ENCODE data around the gene MOG. TPM values are rescaled to one million over a fixed set of nuclear protein-coding genes. Genes with fewer than 3 reads are reported as not detected.

MOG gene
- total RNA-seq, 1 experiment from 2014 or later = not detected

DNA sequence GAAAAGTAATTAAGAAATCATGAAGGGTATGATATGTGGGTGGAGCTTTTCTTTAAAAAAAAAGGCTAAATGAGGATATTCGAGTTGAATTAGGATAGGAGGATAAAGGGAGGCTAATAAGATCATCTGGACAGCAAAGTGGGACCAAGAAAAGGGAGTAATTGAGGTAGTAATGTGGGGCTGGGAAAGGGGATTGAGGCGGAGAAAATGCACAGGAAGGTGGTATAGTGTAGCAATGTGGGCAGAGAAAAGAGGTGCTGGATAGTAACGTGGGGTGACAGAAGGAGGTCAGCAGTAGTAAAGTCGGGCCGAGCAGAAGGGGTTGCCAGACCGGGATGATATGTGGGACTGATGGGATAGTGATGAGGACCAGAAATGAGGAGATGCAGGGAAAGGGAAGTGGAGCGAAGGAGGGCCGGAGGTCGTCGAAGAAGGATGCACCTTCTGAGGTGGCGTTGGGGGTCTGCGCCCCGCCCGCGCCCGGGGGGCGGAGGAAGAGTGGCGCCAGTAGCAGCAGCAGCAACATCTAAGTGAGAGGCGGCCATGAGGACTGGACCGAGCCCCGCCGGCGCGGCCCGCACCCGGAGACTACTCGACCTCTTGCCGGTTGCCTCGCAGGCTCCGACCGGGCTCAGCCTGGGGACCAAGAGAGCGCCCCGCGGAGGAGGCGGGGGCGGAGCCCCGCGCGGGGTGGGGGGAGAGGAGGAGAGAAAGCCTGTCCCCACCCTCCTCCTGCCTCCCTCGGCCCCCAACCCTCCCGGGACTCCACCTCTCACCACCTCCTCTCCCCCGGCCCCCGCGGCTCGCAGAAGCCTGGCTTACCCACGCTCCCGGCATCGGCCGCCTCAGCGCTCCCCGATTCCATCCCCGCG is 24.8 kb upstream of the MOG start:
- no peaks in the 10 kb centered on the region for H3K36me3 ChIP-seq (ENCODE audit: insufficient read depth, low read length)
- DNase-seq = peak; percentile 63
- H3K79me2 ChIP-seq (ENCODE audit: low read length) = no peaks in the 10 kb centered on the region
- H3K9me2 ChIP-seq (replicated peaks; ENCODE audit: insufficient read depth, low read length) = no peaks in the 10 kb centered on the region
- H3K27ac ChIP-seq (ENCODE audit: low read length) = no peak overlapping the region
- no peaks in the 10 kb centered on the region; the same call in 1 of the 2 replicates for H3K27me3 ChIP-seq (ENCODE audit: low read length)
- H3K4me3 ChIP-seq (ENCODE audit: low read length) = peak overlapping the region; percentile 71
- H3K9ac ChIP-seq (ENCODE audit: low read length) = peak overlapping the region; percentile 72
- no peaks in the 10 kb centered on the region for H3K9me3 ChIP-seq (ENCODE audit: low read length)
- H2AFZ ChIP-seq (ENCODE audit: low read length) = peak overlapping the region; percentile 94
- peak overlapping the region; percentile 85 for H3K4me2 ChIP-seq (ENCODE audit: low read depth, low read length, poor library complexity, severe bottlenecking)
- peaks cover 3% of the 10 kb centered on the region; the same call in 1 of the 2 replicates for H4K20me1 ChIP-seq (ENCODE audit: insufficient read depth, low read depth, low read length)
- H3K4me1 ChIP-seq (ENCODE audit: low read length) = peaks cover 39% of the 10 kb centered on the region

DNA sequence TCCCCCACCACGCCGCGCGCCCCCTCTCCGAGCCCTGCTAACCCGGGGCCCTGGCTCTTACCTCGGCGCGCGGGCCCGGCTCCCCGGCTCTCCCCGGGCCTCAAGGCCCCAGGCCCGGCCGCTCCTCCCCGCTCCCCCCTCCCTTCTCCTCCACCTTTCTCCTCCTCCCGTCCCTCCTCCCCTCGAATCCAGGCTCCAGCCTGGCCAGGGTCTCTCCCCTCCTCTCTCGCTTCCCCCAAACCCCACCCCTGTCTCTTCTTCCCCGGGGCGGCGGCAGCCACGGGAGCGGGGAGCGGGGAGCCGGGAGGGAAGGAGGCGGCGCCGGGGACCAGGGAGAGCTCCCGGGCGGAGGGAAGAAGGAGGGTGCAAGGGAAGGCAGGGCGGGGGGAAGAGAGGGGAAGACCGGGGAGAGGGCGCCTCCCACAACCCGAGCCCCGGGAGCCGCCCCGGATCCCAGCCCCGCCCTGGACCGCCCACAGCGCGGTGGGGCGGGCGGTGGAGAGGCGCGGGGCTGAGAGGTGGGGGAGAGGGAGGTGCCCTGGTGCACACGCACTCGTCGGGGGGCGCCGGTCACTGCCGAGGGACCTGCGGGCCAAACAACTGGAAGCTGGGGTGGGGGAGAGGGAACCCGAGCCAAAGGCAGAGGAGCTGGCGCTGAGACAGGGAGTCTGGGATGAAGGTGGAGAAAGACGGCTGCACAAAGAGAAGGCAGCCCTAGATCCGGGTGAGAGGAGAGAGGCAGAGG is 23.9 kb upstream of the MOG start, which contains the start of gene GABBR1:
Gene GABBR1 (minus strand): TSS at position 395 of the 745 bp plus-strand sequence. CDS start 798 bp downstream, outside the sequence.
- H3K4me3 ChIP-seq (ENCODE audit: low read length) = peak within 1 kb of the TSS; percentile 71
- no peaks in the 10 kb centered on the region for H3K79me2 ChIP-seq (ENCODE audit: low read length)
- H3K4me1 ChIP-seq (ENCODE audit: low read length) = peaks cover 39% of the 10 kb centered on the region
- no peaks in the 10 kb centered on the region for H3K9me2 ChIP-seq (replicated peaks; ENCODE audit: insufficient read depth, low read length)
- peak within 1 kb of the TSS; percentile 85 for H3K4me2 ChIP-seq (ENCODE audit: low read depth, low read length, poor library complexity, severe bottlenecking)
- peak within 1 kb of the TSS; percentile 94 for H2AFZ ChIP-seq (ENCODE audit: low read length)
- peak within 1 kb of the TSS; percentile 72 for H3K9ac ChIP-seq (ENCODE audit: low read length)
- H3K36me3 ChIP-seq (ENCODE audit: insufficient read depth, low read length) = no peaks in the 10 kb centered on the region
- no peak within 1 kb of the TSS for H3K27ac ChIP-seq (ENCODE audit: low read length)
- H3K27me3 ChIP-seq (ENCODE audit: low read length) = no peaks in the 10 kb centered on the region; the same call in 1 of the 2 replicates
- DNase-seq = peak; percentile 67
- H3K9me3 ChIP-seq (ENCODE audit: low read length) = no peaks in the 10 kb centered on the region
- H4K20me1 ChIP-seq (ENCODE audit: insufficient read depth, low read depth, low read length) = peaks cover 3% of the 10 kb centered on the region; the same call in 1 of the 2 replicates

DNA sequence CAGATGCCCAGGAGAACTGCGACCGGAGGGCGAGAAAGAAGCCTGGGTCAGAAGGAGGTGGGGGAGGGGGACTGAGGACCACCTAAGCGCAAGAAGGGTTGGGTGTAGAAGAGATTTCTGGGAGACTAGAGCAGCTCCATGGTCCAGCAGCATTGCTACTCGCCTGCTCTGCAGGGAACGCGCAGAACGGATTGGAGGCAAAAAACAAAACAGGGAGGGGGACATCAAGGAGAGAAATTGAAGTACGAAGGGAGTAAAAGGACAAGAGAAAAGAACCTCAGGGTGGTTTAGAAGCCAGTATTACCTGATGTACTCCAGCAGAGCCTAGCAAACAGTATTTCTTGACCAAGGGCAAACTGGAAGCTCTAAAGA is 23.4 kb upstream of the MOG start:
- Histone ChIP-seq H3K4me3 (ENCODE audit: low read length) (peak overlapping the region; percentile 71; the same call in 1 of the 2 replicates), H3K27ac (ENCODE audit: low read length) (no peak overlapping the region), H3K9me2 (replicated peaks; ENCODE audit: insufficient read depth, low read length) (no peaks in the 10 kb centered on the region), H4K20me1 (ENCODE audit: insufficient read depth, low read depth, low read length) (peaks cover 3% of the 10 kb centered on the region; the same call in 1 of the 2 replicates), H3K36me3 (ENCODE audit: insufficient read depth, low read length) (no peaks in the 10 kb centered on the region), H3K4me2 (ENCODE audit: low read depth, low read length, poor library complexity, severe bottlenecking) (peak overlapping the region; percentile 85), H3K9me3 (ENCODE audit: low read length) (no peaks in the 10 kb centered on the region), H3K79me2 (ENCODE audit: low read length) (no peaks in the 10 kb centered on the region), H3K4me1 (ENCODE audit: low read length) (peaks cover 34% of the 10 kb centered on the region), H2AFZ (ENCODE audit: low read length) (peak overlapping the region; percentile 74; the same call in 1 of the 2 replicates), H3K9ac (ENCODE audit: low read length) (peak overlapping the region; percentile 72; the same call in 1 of the 2 replicates), H3K27me3 (ENCODE audit: low read length) (no peaks in the 10 kb centered on the region; the same call in 1 of the 2 replicates)
- DNase-seq = no peak

- H3K9me2 ChIP-seq (replicated peaks; ENCODE audit: insufficient read depth, low read length) = no peaks in the 10 kb centered on the region
- no peaks in the 10 kb centered on the region for H3K79me2 ChIP-seq (ENCODE audit: low read length)
- no peak overlapping the region for H3K4me2 ChIP-seq (ENCODE audit: low read depth, low read length, poor library complexity, severe bottlenecking)
- H3K9me3 ChIP-seq (ENCODE audit: low read length) = no peaks in the 10 kb centered on the region
- H3K27ac ChIP-seq (ENCODE audit: low read length) = no peak overlapping the region
- DNase-seq = no peak
- H3K27me3 ChIP-seq (ENCODE audit: low read length) = no peaks in the 10 kb centered on the region
- H2AFZ ChIP-seq (ENCODE audit: low read length) = no peak overlapping the region
- H3K9ac ChIP-seq (ENCODE audit: low read length) = no peak overlapping the region
- H3K36me3 ChIP-seq (ENCODE audit: insufficient read depth, low read length) = no peaks in the 10 kb centered on the region
- no peak overlapping the region for H3K4me3 ChIP-seq (ENCODE audit: low read length)
- peaks cover 17% of the 10 kb centered on the region for H3K4me1 ChIP-seq (ENCODE audit: low read length)
- H4K20me1 ChIP-seq (ENCODE audit: insufficient read depth, low read depth, low read length) = no peaks in the 10 kb centered on the region
These were observed 19.6 kb upstream of the MOG start for GRCh38 chr6:29637247-29637646.

- Histone ChIP-seq H3K9me2 (replicated peaks; ENCODE audit: insufficient read depth, low read length) (no peaks in the 10 kb centered on the region), H3K4me1 (ENCODE audit: low read length) (no peaks in the 10 kb centered on the region; the same call in 1 of the 2 replicates), H4K20me1 (ENCODE audit: insufficient read depth, low read depth, low read length) (no peaks in the 10 kb centered on the region), H2AFZ (ENCODE audit: low read length) (no peak overlapping the region), H3K4me3 (ENCODE audit: low read length) (no peak overlapping the region), H3K4me2 (ENCODE audit: low read depth, low read length, poor library complexity, severe bottlenecking) (no peak overlapping the region), H3K79me2 (ENCODE audit: low read length) (no peaks in the 10 kb centered on the region), H3K9me3 (ENCODE audit: low read length) (no peaks in the 10 kb centered on the region), H3K27me3 (ENCODE audit: low read length) (no peaks in the 10 kb centered on the region), H3K9ac (ENCODE audit: low read length) (no peak overlapping the region), H3K27ac (ENCODE audit: low read length) (no peak overlapping the region), H3K36me3 (ENCODE audit: insufficient read depth, low read length) (no peaks in the 10 kb centered on the region)
- no peak for DNase-seq
These were observed 15.3 kb upstream of the MOG start for GRCh38 chr6:29641430-29642148.

DNA sequence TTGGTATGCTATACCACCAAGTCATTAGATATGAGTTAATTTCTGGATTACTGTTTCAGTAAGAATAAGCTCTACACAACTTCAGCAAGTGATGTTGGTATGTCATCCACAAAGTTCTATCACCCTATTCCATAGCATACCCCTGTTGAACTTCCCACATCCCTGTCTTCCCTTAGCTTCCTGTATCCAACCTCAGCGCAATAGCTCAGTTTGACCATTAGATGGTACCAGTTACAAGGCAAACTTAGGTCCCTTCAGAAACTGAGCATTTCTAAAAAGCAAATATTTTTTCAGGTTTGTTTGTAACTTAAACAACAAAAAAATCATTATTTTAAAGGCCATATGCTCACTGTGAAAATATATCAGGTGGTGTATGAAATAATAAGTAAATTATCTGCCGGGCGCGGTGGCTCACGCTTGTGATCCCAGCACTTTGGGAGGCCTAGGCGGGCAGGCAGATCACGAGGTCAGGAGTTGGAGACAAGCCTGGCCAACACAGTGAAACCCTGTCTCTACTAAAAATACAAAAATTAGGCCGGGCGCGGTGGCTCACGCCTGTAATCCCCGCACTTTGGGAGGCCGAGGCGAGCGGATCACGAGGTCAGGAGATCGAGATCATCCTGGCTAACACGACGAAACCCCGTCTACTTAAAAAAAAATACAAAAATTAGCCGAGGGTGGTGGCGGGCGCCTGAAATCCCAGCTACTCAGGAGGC is 8.8 kb upstream of the MOG start:
- H3K4me3 ChIP-seq (ENCODE audit: low read length) = no peak overlapping the region
- peaks cover 3% of the 10 kb centered on the region; the same call in 1 of the 2 replicates for H3K4me1 ChIP-seq (ENCODE audit: low read length)
- no peaks in the 10 kb centered on the region for H3K36me3 ChIP-seq (ENCODE audit: insufficient read depth, low read length)
- H3K4me2 ChIP-seq (ENCODE audit: low read depth, low read length, poor library complexity, severe bottlenecking) = no peak overlapping the region
- peak; percentile 46 for DNase-seq
- H3K27ac ChIP-seq (ENCODE audit: low read length) = no peak overlapping the region
- no peak overlapping the region for H3K9ac ChIP-seq (ENCODE audit: low read length)
- H3K79me2 ChIP-seq (ENCODE audit: low read length) = no peaks in the 10 kb centered on the region
- H4K20me1 ChIP-seq (ENCODE audit: insufficient read depth, low read depth, low read length) = no peaks in the 10 kb centered on the region
- H3K27me3 ChIP-seq (ENCODE audit: low read length) = no peaks in the 10 kb centered on the region
- H2AFZ ChIP-seq (ENCODE audit: low read length) = no peak overlapping the region
- no peaks in the 10 kb centered on the region for H3K9me2 ChIP-seq (replicated peaks; ENCODE audit: insufficient read depth, low read length)
- H3K9me3 ChIP-seq (ENCODE audit: low read length) = no peaks in the 10 kb centered on the region

Data from Karpas-422 (cell line).